Neural cell (in vitro differentiated cells): ENCODE results near the gene GAP43.

Source experiments
- CTCF ChIP-seq: fragments of 450-650 bp; IDR thresholded peaks from 2 replicates; pipeline ENCODE4 v1.5.1; 2014; ENCODE audit warnings: antibody characterized with exemption, mild to moderate bottlenecking, moderate library complexity; ENCODE audit not compliant: poor library complexity, severe bottlenecking
- EZH2 ChIP-seq: fragments of 200-600, 300-800 bp; shearing (Covaris generic), sonication (generic); IDR thresholded peaks from 2 replicates; pipeline ENCODE4 v1.6.1; 2014; ENCODE audit warnings: antibody characterized with exemption, low read length, borderline replicate concordance, mild to moderate bottlenecking; ENCODE audit not compliant: insufficient read depth, poor library complexity, severe bottlenecking

GRCh38 chr3:115588201-115589115 lies 34.9 kb upstream of the GAP43 start:
- no peak for TF ChIP-seq CTCF
- TF ChIP-seq EZH2, result no peak
